ENCODE data around the gene TMEM182.

- TF ChIP-seq CTCF (IDR thresholded peaks at IDR 0.05) (no peak), POLR2AphosphoS5 (IDR thresholded peaks at IDR 0.05) (no peak)
Observed at GRCh38 chr2:102771114-102771513, 9.3 kb downstream of the TMEM182 start.

Measured in suprapubic skin (tissue), 3 donors.